ENCODE measurements around the gene BCCIP. TPM values are rescaled to one million over a fixed set of nuclear protein-coding genes. Genes with fewer than 3 reads are reported as not detected.

Gene BCCIP
- total and polyA plus RNA-seq, 2 donors (not counting 1 experiment from before 2014, with no cell fraction given), result 10.5 to 40.7 TPM

- no peak overlapping the region for H3K4me3 Mint-ChIP-seq
- Histone ChIP-seq H4K20me1 (ENCODE audit: control insufficient read depth, insufficient read depth, low read length, poor library complexity, severe bottlenecking) (no peaks in the 10 kb centered on the region), H3K4me2 (replicated peaks; ENCODE audit: low read depth, low read length, poor library complexity, severe bottlenecking) (no peak overlapping the region), H3K4me1 (ENCODE audit: control insufficient read depth in 2 of 2, insufficient read depth in 2 of 2, low read length in 2 of 2) (no peaks in the 10 kb centered on the region), H3K79me2 (ENCODE audit: control insufficient read depth, insufficient read depth, low read length) (no peaks in the 10 kb centered on the region), H3K36me3 (replicated peaks in 1 of 2; ENCODE audit: control extremely low read depth in 1 of 2, control insufficient read depth in 1 of 2, extremely low read depth in 1 of 2, insufficient read depth in 2 of 2, low read length in 1 of 2) (no peaks in the 10 kb centered on the region), H3K4me3 (ENCODE audit: control extremely low read depth in 1 of 5, extremely low read depth in 1 of 5, insufficient read depth in 1 of 5, low read depth in 2 of 5, low read length in 4 of 5) (no peak overlapping the region), H3K9ac (ENCODE audit: low read length) (no peak overlapping the region), H3K9me3 (ENCODE audit: control extremely low read depth in 1 of 3, control insufficient read depth in 2 of 3, insufficient read depth in 1 of 3, low read length in 2 of 3) (no peaks in the 10 kb centered on the region), H3K27me3 (replicated peaks in 1 of 4; ENCODE audit: control extremely low read depth in 1 of 4, control insufficient read depth in 3 of 4, insufficient read depth in 4 of 4, low read length in 3 of 4) (no peaks in the 10 kb centered on the region), H2AFZ (ENCODE audit: insufficient read depth, low read depth, low read length, poor library complexity, severe bottlenecking) (no peak overlapping the region), H3K27ac (ENCODE audit: low read length in 2 of 2) (no peak overlapping the region)
- H3K27me3 Mint-ChIP-seq, result peaks cover 4% of the 10 kb centered on the region
- no peaks in the 10 kb centered on the region for H3K4me1 Mint-ChIP-seq
- CTCF ChIA-PET, result no interaction called here
- 94% methylated on average over 8 of the region's 8 CpGs for WGBS (ENCODE audit: insufficient coverage)
- H3K27ac Mint-ChIP-seq, result no peak overlapping the region
- POLR2A ChIA-PET, result no interaction called here
- TF ChIP-seq CTCF (IDR thresholded peaks at IDR 0.05) (no peak), EZH2 (IDR thresholded peaks at IDR 0.05; ENCODE audit: borderline replicate concordance, insufficient read depth, low read depth, low read length, poor library complexity, severe bottlenecking) (no peak)
- intact Hi-C loops (cut with micrococcal nuclease), result no loop called here
- DNase-seq (no peak), ATAC-seq (ENCODE audit: low read depth) (no peak)
- no peaks in the 10 kb centered on the region for H3K9me3 Mint-ChIP-seq (ENCODE audit: insufficient read depth)
These were observed 42.0 kb upstream of the BCCIP start for GRCh38 chr10:125781374-125781773.

GRCh38 chr10:125782054-125782453 lies 41.3 kb upstream of the BCCIP start:
- H2AFZ ChIP-seq (ENCODE audit: insufficient read depth, low read depth, low read length, poor library complexity, severe bottlenecking), result no peak overlapping the region
- ATAC-seq (ENCODE audit: low read depth) (no peak), DNase-seq (no peak)
- POLR2A ChIA-PET, result no interaction called here
- H3K36me3 ChIP-seq (replicated peaks in 1 of 2; ENCODE audit: control extremely low read depth in 1 of 2, control insufficient read depth in 1 of 2, extremely low read depth in 1 of 2, insufficient read depth in 2 of 2, low read length in 1 of 2), result no peaks in the 10 kb centered on the region
- H3K4me3 Mint-ChIP-seq, result no peak overlapping the region
- no peak overlapping the region for H3K9ac ChIP-seq (ENCODE audit: low read length)
- H3K27me3 ChIP-seq (replicated peaks in 1 of 4; ENCODE audit: control extremely low read depth in 1 of 4, control insufficient read depth in 3 of 4, insufficient read depth in 4 of 4, low read length in 3 of 4), result no peaks in the 10 kb centered on the region
- H3K9me3 Mint-ChIP-seq (ENCODE audit: insufficient read depth), result no peaks in the 10 kb centered on the region
- intact Hi-C loops (cut with micrococcal nuclease), result no loop called here
- H3K27ac ChIP-seq (ENCODE audit: low read length in 2 of 2), result no peak overlapping the region
- H3K79me2 ChIP-seq (ENCODE audit: control insufficient read depth, insufficient read depth, low read length), result no peaks in the 10 kb centered on the region
- no peaks in the 10 kb centered on the region for H3K4me1 Mint-ChIP-seq
- no peak overlapping the region for H3K4me3 ChIP-seq (ENCODE audit: control extremely low read depth in 1 of 5, extremely low read depth in 1 of 5, insufficient read depth in 1 of 5, low read depth in 2 of 5, low read length in 4 of 5)
- no peak overlapping the region for H3K27ac Mint-ChIP-seq
- TF ChIP-seq CTCF (IDR thresholded peaks at IDR 0.05) (no peak), EZH2 (IDR thresholded peaks at IDR 0.05; ENCODE audit: borderline replicate concordance, insufficient read depth, low read depth, low read length, poor library complexity, severe bottlenecking) (no peak)
- H3K4me1 ChIP-seq (ENCODE audit: control insufficient read depth in 2 of 2, insufficient read depth in 2 of 2, low read length in 2 of 2), result no peaks in the 10 kb centered on the region
- WGBS (ENCODE audit: insufficient coverage), result 93% methylated on average over 11 of the region's 11 CpGs
- no peaks in the 10 kb centered on the region for H4K20me1 ChIP-seq (ENCODE audit: control insufficient read depth, insufficient read depth, low read length, poor library complexity, severe bottlenecking)
- peaks cover 4% of the 10 kb centered on the region for H3K27me3 Mint-ChIP-seq
- H3K4me2 ChIP-seq (replicated peaks; ENCODE audit: low read depth, low read length, poor library complexity, severe bottlenecking), result no peak overlapping the region
- CTCF ChIA-PET, result no interaction called here
- no peaks in the 10 kb centered on the region for H3K9me3 ChIP-seq (ENCODE audit: control extremely low read depth in 1 of 3, control insufficient read depth in 2 of 3, insufficient read depth in 1 of 3, low read length in 2 of 3)

All from B cell (primary cell).